ENCODE results near the gene KCNJ11.
"Not testable (repeated sequence)": the region's sequence is repeated elsewhere in the genome, so short reads cannot be mapped to it uniquely, and the experiment has no call there.

The KCNJ11 gene

DNA sequence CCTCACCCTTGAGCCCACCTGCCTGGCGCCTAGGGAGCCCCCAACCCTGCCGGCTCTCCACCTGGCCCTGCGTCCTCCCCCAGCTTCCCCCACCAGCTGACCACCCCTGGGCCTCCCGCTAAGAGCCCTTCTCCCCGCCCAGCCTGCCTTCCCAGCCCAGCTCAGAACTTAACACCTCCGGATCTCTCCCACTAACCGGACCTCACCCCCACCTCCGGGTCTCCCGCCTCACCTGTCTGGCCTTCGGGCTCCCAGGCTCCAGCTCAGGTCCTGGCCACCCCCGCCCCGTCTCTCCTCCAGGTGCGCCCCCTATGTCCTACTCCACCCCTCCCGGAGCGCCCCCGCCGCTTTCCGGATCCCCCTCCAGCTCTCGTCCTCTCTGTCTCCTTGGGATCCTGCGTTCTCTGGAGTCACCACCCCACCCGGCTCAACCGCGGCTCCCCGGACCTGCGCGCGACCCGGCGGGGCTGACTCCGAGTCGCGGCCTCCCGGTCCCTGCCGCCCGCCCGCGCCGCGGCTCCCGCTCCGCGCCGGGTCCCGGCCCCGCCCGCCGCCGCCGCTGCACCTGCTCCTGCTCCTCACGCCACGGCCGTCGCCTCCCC, at the start of gene KCNJ11:
TSS of gene KCNJ11 (minus strand) at position 51 of the 602 bp plus-strand sequence. CDS start 568 bp downstream, outside the sequence.
- DNase-seq = no peak

DNA sequence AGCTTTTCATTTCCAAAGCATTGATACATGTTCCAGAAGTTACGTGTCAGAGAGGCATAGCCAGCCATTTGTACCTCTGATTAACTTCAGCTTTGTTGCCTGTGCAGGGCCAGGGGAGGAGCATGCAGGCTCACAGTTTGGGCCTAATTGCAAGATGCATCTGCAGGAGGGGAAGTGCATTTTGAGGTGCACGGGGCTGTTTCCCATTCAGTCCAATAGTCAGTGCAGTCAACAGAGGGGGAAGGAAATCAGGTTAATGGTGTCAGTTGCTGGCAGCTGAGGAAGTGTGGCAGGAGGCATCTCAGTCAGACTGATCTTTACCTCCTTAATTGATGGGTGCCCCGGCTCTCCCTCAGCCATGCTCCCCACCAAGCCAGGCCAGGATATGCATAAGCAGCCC, 48.9 kb upstream of the KCNJ11 start:
- DNase-seq = no peak

DNA sequence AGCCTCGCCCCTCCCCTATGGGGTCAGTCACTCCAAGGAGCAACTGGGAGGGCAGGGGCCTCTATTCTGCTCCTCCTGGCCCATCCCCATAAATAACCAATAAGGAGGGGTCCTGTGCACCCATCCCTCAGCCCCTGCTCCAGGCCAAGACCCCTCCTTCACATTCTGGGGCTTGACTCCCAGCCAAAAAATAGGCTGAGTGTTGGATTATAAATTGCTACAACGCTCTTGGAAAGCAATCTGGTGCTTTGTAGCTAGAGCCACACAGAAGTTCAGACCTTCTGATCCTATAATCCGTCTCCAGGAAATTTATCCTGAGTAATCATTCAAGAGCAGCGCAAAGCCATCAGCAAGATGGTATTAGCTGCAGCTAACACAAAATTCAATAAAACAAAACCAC, 45.6 kb upstream of the KCNJ11 start:
- no peak for DNase-seq

DNA sequence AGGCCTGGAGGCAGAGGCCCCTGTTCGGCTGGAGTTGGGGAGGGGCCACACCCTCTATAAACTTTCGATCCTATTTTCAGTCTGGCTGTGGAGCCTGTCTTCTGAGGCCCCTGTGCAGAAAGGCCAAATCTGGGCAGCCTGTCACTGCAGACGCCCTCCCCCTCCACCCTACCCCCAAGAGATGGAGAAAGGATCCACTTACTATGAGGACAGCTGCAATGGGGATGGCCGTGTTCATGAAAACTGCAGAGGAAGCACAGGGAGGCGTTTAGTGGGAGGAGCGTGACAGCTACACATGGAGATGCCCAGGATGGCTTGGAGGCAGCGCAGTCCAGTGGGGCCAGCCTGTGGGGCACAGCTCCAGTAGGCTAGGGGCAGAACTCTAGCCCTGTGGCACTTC, 43.5 kb upstream of the KCNJ11 start:
- no peak for DNase-seq

DNA sequence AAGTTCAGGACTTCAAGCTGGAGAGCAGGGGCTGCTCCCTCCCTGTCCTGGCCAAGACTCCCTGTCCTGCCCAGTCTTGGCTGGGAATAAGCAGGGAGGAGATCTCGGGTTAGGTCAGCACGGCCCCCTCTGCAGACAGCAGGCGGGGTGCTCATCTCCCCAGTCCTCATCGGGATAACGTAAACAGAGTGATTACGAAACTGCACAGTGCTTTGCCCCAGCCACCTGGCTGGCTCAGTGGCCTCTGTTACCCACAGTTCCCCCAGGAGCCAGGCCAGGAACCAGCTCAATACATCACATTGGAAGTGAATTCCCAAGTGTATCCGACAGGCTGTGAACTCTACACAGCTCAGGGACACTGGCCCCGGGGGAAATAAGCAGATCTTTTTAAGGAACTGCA, 42.7 kb upstream of the KCNJ11 start:
- DNase-seq = no peak

DNA sequence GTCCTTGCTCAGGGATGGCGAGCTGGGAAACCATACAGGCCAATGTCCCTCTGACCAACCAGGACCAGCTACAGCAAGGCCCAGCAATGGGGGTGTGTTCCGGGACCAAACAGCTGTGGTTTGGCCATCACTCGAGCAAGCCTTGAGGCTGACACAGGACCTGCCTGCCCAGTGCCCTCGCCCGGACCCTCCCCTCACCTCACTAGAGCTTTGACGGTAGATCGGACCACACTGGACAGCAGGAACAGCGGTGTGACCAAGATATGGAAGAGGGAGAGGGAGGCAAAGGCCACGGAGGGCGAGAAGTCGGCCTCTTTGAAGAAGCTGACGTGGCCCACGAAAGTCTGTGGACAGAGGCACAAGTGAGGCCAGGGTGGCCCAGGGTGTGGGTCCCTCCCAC, 42.2 kb upstream of the KCNJ11 start:
- no peak for DNase-seq

DNA sequence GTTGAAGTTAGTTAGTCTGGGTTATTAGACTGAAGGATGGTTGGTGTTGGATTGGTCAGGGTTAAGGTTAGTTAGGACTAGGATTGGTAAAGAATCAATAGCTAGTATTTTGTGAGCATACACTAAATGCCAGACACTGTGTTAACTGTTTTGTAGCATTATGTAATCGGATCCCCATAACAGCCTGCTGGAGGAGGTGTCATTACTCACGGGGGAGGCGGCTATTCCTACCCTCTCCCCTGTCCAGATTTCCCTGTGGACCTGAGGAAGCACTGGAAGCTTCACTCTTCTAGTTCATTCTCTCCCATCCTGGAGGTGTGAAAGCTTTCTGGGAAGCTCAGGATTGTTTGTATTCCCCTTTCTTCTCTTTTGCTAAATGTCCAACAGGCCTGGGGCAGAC, 40.5 kb upstream of the KCNJ11 start:
- DNase-seq = no peak

DNA sequence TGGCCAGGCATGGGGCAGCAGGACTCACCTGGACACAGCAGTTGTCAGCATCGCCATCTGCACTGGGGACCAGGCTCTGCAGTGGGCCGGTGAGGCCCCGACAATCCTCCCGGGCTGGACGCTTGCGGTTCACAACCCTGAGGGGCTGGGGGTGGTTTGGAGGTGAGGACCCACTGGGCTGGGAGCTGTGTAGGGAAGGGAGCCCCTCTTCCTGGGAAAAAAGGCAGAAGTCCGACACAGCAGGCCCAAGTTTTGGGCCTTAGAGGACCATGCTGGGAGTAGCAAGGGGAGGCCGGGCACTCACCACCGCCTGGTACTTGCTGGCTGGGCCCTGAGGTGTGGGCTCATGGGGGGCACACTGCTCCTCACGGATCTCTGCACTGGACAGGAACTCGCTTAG, 39.8 kb upstream of the KCNJ11 start:
- DNase-seq = no peak

DNA sequence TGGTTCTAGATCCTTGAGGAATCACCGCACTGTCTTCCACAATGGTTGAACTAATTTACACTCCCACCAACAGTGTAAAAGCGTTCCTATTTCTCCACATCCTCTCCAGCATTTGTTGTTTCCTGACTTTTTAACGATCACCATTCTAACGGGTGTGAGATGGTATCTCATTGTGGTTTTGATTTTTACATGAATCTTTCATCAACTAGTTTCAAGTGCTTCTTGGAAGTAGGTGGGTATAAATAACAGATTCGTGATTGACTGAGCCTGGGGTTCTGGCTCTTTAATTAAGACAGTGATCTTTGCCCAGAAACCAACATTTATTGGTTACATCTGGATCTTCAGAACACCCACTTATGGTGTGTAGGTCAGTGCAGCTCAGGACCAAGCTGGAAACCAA, 37.8 kb upstream of the KCNJ11 start:
- not testable (repeated sequence) for DNase-seq

DNA sequence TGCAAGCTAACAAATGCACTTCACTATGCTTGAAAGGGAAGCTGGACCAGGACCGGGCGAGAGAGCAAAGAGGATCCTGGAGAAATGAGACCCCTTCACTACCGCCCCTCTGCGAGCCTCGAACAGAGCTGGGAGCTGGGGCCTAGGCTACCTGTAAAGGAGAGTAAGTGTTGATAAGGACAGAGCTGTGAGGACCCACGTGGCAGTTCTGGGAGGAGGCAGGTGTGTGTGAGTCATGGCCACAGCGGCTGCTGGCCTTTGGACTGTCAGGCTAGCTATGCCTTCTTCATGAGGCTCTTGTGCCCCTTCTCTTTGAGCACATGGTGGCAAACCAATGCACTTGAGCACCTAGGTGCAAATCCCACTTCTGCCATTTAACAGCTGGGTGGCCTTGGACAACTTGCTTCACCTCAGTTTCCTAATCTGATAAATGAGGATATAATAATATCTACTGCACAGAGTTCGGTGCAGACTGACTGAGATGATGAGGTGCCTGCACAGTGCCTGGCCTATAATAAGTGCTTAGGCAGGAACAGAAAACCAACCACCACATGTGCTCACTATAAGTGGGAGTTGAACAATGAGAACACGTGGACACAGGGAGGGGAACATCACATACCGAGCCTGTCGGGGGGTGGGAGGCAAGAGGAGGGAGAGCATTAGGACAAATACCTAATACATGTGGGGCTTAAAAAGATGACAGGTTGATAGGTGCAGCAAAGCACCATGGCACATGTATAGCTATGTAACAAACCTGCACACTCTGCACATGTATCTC, 35.3 kb upstream of the KCNJ11 start:
- DNase-seq = no peak

DNA sequence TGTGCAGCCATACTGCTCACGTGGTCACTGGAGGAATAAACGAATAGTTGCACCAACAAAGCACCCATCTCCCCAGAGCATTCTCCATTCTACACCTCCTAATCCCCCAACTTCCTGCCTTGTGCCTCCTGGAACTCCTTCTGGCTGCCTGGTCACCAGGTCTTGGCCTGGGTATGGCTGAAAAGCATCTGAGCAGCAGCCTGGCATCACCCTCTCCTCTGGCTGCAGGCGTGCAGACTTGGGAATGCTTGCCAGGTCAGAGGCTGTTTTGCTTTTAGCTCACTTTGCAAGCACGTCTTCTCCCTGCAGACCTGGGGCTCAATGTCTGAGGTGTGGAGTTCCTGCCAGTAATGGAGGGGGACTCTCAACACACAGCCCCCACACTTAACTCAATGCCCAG, 33.3 kb upstream of the KCNJ11 start:
- DNase-seq = no peak

DNA sequence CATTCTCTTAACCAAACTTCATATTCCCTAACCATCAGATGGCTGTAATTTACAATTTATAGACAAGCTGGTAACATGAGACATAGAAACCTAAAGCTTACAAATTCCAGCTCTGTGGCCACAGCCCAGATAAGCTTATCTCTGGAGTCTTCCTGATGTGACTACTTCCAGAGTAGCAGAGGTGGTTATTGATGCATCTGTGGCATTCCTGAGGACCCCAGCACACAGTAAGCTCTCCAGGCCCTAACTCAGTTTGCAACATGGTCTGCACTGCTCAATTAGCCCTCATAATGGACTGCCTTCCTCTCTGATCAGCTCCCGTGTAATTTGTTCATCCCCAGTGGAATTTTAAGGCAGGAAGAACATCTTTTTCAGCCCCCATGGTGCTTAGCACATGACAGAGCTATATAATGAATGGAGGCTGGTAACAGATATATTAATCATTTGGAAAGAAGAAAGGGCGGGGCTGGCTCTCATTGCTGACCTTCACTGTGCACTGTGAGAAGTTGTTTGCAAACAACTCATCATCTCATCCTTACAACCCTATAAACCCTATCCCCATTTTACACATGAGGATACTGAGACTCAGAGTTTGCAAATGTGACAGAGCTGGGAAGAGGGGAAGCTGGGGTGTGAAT, 30.1 kb upstream of the KCNJ11 start:
- no peak for DNase-seq

DNA sequence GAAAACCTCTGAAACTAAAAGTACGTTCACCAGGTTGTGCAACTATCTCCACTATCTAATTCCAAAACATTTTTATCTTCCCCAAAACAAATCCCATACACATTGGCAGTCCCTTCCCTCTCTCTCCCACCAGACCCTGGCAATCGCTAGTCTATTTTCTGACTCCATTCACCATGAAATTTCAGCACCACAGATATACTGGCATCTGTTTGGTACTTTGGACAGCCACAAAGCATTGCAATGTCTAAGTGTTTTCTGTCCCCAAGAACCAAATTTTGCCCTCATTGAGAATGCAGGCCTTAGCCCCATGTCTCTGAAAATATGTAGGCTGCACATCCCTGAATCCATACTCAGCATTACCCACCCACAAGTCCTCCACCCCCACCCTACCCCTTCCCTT, 28.0 kb upstream of the KCNJ11 start:
- DNase-seq = no peak

DNA sequence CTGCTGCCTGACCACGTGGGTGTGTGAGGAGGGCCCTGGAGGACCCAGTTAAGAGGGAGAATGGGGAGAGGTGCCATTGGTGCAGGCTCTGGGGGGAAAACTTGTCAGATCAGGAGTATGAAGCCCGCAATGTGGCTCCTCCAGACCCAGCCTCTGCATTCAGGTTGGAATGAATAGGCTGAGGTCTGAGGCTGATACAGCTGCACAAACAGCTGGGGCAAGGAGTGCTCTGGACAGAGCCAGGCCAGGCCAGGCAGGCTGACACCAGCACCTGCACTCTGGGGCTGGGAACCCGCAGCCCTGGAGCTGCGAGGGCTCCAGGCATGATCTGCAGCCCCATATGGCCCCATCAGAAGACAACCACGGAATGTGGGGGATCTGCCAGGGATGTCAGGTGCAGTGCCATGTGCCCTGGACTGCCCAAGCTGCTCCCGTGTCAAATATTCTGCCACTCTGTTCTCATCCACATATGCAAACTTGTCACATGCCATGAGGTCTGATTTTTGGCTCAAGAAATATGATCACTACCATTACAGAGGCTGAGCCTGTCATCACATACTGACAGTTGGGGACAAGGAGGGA, 27.2 kb upstream of the KCNJ11 start:
- no peak for DNase-seq

DNA sequence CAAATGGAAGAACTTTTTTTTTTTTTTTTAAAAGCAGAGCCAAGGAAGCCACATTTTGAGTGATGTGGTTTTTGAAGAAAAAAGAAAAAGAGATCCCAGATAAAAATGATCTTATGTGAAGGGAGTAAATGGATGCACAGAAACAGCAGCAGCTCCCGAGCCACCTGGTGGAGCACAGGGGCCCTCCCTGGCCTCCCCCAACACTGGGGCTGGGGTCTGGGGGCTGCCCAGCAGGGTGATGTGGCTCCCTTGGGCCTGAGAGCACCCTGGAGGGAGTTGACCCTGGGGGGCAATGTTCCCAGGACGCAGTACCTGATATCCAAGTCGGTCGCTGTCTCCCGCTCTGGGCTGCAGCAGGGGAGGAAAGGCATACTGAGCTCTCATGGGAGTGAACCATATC, 26.5 kb upstream of the KCNJ11 start:
- no peak for DNase-seq

DNA sequence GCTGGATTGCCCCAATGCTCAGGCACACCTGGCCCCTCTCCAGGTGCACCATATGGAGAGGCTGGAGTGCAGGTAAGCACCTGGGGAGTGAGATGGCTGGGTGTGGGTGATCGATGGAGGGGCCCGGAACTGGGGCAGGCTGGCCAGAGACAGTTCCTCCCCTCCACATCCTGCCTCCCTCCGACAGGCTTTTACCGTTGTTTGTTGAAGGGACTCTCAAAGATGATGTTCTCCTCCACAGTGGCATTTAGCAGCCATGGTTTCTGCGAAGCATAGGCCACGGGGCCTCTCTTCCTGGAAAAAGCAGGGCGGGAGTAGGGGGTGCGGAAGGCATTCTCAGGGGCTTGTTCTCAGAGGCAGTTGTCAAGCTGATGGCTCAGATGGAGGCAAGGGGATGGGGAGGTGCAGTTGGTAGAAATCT, 25.9 kb upstream of the KCNJ11 start:
- DNase-seq = no peak

DNA sequence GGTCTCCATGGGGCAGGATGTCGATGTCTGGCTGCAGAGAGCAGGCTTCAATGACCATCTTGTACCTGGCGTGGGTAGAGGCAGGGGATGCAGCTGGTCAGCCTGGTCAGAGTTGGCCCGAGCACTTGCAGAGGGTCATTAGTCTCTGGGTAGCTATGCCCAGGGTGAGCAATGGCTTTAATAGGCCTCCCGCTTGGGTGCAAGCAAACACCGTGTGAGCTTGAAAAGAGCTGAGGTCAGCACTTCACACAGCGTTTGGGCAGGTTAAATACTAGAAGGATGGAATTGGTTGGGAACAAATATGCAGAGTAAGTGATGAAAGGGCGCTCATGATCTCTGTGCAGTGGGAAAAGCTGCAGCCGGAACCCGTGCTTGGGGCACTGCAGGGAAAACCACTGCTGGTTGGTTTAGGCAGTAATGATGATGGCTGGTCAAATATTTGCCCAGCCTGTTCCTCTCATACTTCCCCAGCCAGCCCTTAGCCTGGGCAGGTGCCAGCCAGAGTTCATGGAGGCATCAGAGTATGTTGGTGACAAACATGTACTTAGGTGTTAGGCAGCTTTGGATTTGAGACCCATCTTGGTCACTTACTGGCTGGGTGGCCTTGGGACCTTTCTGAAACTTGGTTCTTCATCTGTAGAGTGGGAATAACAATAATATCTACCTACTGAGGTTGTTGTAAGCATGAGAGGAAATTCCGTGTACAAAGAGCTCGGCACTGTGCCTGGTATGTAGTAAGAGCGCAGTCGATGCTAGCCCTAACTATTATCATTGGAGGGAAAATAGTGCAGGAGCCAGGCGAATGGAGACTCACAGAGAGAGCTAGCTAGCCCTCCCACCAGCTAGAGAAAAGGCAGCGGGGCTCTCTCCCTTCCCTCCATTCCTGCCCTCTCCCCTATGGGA, 25.2 kb upstream of the KCNJ11 start:
- no peak for DNase-seq

DNA sequence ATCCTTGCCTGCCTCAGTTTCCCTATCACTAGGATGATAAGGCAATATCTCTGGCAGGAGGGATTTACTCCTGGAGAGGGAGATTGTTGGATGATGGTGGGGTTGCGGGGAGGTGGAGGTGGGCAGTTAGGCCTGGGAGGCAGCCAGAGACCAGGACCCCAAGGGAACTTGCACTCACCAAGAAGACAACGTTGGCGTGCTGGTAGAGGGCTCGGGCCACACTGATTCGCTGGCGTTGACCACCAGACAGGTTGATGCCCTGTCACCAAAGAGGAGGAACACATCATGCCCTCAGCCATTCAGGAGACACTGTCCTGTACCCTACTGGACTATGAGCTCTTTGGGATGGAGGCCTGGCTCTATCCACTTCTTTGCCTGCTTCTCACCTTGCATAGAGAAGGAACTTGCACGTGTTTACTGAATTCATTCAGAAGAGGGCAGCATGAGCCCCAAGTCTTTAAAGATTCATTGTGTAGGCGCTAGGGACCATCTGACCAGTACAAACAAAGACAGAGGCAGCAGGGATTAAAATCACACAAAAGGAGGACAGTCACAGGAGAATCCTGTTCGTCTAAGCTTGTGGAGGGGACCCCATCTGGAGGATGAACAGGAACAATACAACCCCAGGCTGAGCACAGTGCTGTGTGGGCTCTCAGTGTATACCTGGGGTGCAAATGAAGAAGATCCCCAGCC, 24.2 kb upstream of the KCNJ11 start:
- no peak for DNase-seq

DNA sequence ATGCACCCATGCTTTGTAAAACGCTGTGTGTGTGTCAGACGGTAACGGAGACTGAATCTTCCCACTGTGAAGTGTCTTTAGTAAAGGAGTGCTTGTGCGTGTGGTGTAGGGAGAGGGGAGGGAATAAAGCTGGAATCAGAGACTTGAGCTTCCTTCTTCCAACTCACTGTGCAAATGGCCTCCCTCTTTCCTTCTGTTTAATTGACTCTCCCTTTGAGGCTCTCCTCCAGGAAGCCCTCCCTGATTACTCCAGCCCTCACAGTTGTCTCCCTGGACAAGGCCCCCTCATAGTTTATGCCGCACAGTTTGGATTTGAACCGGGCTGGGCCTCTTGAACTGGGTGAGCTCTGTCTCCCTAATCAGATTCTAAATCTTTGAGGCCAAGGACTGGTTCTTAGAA, 23.0 kb upstream of the KCNJ11 start:
- DNase-seq = no peak

DNA sequence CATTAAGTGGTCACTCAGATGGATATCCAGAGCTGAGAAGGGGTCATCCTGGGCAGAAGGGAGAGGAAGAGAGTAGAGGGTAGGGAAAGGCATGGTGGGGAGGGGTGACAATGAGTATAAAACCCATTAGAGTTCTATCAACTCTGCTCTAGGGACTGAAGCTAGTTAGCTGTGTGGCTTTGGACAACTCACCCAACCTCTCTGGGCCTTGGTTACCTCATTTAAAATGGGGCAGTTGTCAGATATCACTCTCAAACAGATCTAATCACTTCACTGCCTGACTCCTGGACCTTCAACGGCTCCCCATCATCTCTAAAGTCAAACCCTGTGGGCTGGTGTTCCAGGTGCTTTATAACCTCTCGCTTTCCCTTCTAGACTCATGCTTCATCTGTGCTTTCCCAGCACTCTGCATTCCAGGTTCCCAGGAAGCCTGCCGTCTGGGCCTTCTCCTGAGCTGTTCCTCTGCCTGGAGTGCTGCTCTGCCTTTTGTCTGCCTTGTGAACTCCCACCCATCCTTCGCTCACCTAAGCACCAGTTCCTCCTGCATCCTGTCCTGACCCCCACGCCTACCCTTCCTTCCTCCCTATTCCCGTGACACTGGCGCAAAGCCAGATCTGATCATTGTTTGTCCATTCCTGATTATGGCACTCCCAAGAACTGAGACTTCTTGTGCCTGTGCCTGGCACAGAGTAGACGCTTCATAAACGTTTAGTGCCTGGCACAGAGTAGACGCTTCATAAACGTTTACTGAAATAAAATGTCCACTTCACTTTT, 22.3 kb upstream of the KCNJ11 start:
- DNase-seq = no peak

DNA sequence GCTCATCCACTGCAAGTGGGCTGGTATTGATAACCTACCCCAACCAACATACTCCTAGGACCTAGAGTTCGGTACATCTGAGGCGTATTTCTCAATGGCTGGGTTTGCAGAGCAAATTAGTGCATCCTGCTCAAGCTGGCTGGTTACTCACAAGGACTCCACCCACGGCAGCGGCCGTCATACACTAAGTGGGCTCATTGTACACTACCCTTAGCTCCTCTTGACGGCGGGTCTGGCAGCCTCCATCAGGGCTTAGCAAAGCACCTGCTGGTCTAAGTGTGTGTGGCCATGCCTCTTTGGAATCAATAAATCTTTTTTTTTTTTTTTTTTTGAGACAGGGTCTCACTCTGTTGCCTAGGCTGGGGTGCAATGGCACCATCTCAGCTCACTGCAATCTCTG, 20.2 kb upstream of the KCNJ11 start:
- no peak for DNase-seq
